H1 (cell line): Measurements from ENCODE around the gene BGLAP. TPM values are rescaled to one million over a fixed set of nuclear protein-coding genes. Genes with fewer than 3 reads are reported as not detected.

Source experiments
- CHD1 ChIP-seq: IDR thresholded peaks from 2 replicates; pipeline ENCODE4 v1.6.1; 2012; ENCODE audit warnings: low read depth, low read length, improper control_type of control experiment
- RNF2 ChIP-seq: fragments of 200-900, 300-1000 bp; sonication (generic); IDR thresholded peaks from 2 replicates; pipeline ENCODE4 v1.7.1; 2016; ENCODE audit warnings: borderline replicate concordance, low read depth, mild to moderate bottlenecking, antibody characterized with exemption, low read length; ENCODE audit not compliant: poor library complexity, severe bottlenecking; ENCODE audit errors: missing control alignments
- RXRA ChIP-seq: IDR thresholded peaks from 2 replicates; pipeline ENCODE4 v1.6.1; 2011; ENCODE audit warnings: low read depth, mild to moderate bottlenecking, low read length, moderate library complexity; ENCODE audit not compliant: insufficient read depth
- SP2 ChIP-seq: IDR thresholded peaks from 2 replicates; pipeline ENCODE4 v1.6.1; 2012; ENCODE audit warnings: mild to moderate bottlenecking, low read length, inconsistent platforms
- SUZ12 ChIP-seq: fragments of 200-600 bp; sonication (generic); IDR thresholded peaks from 2 replicates; pipeline ENCODE4 v1.6.1; 2012; ENCODE audit warnings: mild to moderate bottlenecking, inconsistent platforms, low read length, moderate library complexity, mixed read lengths
- TEAD4 ChIP-seq: IDR thresholded peaks from 2 replicates; pipeline ENCODE4 v1.6.1; 2012; ENCODE audit warnings: low read depth, low read length, inconsistent platforms, mixed read lengths
- polyA plus RNA-seq, 7 experiments: library from polyadenylated mRNA; depleted of rRNA in 3 of 7; stranded (reverse) in 5 of 7; unstranded in 2 of 7; fragments of >200 nt in 5 of 7; fragments of 200-250 nt in 2 of 7; gene quantifications; 1 replicate in 5 of 7; 2 replicates in 1 of 7; 4 replicates in 1 of 7; pipeline versions ENCODE4 v1.2.1 to v1.2.3, GENCODE V29; 2011 to 2013; ENCODE audit warnings: missing spikeins in 2 of 7, mixed read lengths in 2 of 7
- total RNA-seq: library from RNA; stranded (reverse); fragmentation: NEBNext Ultra II Directional; extraction: Animal tissue kit (Norgen Biotek cat#: 25700); gene quantifications from 2 replicates; pipeline ENCODE4 v1.2.1, GENCODE V29; 2021
- TF ChIP-seq, protein P1 (sequence below): fragments of 300-600 bp; sonication (generic); IDR thresholded peaks from 2 replicates; pipeline ENCODE4 v1.7.1; 2012; ENCODE audit warnings: low read length, moderate library complexity, mild to moderate bottlenecking, inconsistent platforms; ENCODE audit not compliant: insufficient replicate concordance
- TF ChIP-seq, protein P2 (sequence below): IDR thresholded peaks from 2 replicates; pipeline ENCODE4 v1.6.1; 2012; ENCODE audit warnings: low read length, inconsistent platforms

The BGLAP gene
- total and polyA plus RNA-seq, 2 of the 8 experiments (the other 6 are each of a cell fraction or from before 2014, with no cell fraction given): 1.2 to 1.5 TPM

DNA sequence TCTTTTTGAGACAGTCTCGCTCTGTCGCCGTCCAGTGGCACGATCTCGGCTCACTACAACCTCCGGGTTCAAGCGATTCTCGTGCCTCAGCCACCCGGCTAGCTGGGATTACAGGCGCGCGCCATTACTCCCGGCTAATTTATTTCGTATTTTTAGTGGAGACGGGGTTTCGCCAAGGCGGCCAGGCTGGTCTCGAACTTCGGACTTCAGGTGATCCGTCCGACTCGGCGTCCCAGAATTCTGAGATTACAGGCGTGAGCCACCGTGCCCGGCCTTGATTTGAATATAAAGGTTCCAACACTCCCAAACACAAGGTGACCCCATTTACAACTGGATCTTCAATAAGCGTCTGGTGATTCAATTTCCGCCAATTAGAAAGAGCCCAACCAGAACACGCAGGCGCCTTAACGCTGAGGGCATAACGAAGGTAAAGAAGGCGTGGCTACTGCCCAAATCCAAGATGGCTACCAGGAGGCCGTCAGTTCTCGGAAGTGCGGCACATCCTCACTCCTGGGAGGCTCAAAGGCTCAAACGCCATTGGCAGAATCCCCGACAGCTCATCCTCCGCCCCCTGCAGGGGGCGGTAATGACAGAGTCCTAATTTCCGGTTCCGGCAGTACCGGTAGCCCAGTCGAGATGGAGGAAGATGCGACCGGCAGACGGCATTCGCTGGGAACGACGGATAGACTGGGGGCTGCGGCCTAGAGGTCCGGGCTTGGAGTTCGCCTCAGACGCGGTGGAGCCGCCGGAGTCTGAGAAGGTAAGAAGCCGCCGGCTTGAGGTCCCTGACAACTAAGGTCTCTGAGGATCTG lies 48.3 kb upstream of the BGLAP start, which contains the start of gene SLC25A44 (continued):
- TF ChIP-seq, protein P1, sequence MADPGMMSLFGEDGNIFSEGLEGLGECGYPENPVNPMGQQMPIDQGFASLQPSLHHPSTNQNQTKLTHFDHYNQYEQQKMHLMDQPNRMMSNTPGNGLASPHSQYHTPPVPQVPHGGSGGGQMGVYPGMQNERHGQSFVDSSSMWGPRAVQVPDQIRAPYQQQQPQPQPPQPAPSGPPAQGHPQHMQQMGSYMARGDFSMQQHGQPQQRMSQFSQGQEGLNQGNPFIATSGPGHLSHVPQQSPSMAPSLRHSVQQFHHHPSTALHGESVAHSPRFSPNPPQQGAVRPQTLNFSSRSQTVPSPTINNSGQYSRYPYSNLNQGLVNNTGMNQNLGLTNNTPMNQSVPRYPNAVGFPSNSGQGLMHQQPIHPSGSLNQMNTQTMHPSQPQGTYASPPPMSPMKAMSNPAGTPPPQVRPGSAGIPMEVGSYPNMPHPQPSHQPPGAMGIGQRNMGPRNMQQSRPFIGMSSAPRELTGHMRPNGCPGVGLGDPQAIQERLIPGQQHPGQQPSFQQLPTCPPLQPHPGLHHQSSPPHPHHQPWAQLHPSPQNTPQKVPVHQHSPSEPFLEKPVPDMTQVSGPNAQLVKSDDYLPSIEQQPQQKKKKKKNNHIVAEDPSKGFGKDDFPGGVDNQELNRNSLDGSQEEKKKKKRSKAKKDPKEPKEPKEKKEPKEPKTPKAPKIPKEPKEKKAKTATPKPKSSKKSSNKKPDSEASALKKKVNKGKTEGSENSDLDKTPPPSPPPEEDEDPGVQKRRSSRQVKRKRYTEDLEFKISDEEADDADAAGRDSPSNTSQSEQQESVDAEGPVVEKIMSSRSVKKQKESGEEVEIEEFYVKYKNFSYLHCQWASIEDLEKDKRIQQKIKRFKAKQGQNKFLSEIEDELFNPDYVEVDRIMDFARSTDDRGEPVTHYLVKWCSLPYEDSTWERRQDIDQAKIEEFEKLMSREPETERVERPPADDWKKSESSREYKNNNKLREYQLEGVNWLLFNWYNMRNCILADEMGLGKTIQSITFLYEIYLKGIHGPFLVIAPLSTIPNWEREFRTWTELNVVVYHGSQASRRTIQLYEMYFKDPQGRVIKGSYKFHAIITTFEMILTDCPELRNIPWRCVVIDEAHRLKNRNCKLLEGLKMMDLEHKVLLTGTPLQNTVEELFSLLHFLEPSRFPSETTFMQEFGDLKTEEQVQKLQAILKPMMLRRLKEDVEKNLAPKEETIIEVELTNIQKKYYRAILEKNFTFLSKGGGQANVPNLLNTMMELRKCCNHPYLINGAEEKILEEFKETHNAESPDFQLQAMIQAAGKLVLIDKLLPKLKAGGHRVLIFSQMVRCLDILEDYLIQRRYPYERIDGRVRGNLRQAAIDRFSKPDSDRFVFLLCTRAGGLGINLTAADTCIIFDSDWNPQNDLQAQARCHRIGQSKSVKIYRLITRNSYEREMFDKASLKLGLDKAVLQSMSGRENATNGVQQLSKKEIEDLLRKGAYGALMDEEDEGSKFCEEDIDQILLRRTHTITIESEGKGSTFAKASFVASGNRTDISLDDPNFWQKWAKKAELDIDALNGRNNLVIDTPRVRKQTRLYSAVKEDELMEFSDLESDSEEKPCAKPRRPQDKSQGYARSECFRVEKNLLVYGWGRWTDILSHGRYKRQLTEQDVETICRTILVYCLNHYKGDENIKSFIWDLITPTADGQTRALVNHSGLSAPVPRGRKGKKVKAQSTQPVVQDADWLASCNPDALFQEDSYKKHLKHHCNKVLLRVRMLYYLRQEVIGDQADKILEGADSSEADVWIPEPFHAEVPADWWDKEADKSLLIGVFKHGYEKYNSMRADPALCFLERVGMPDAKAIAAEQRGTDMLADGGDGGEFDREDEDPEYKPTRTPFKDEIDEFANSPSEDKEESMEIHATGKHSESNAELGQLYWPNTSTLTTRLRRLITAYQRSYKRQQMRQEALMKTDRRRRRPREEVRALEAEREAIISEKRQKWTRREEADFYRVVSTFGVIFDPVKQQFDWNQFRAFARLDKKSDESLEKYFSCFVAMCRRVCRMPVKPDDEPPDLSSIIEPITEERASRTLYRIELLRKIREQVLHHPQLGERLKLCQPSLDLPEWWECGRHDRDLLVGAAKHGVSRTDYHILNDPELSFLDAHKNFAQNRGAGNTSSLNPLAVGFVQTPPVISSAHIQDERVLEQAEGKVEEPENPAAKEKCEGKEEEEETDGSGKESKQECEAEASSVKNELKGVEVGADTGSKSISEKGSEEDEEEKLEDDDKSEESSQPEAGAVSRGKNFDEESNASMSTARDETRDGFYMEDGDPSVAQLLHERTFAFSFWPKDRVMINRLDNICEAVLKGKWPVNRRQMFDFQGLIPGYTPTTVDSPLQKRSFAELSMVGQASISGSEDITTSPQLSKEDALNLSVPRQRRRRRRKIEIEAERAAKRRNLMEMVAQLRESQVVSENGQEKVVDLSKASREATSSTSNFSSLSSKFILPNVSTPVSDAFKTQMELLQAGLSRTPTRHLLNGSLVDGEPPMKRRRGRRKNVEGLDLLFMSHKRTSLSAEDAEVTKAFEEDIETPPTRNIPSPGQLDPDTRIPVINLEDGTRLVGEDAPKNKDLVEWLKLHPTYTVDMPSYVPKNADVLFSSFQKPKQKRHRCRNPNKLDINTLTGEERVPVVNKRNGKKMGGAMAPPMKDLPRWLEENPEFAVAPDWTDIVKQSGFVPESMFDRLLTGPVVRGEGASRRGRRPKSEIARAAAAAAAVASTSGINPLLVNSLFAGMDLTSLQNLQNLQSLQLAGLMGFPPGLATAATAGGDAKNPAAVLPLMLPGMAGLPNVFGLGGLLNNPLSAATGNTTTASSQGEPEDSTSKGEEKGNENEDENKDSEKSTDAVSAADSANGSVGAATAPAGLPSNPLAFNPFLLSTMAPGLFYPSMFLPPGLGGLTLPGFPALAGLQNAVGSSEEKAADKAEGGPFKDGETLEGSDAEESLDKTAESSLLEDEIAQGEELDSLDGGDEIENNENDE: no peak
- TF ChIP-seq TEAD4 (no peak), RXRA (no peak), CHD1 (no peak), SP2 (no peak), RNF2 (no peak), SUZ12 (no peak)
- TF ChIP-seq, protein P2, sequence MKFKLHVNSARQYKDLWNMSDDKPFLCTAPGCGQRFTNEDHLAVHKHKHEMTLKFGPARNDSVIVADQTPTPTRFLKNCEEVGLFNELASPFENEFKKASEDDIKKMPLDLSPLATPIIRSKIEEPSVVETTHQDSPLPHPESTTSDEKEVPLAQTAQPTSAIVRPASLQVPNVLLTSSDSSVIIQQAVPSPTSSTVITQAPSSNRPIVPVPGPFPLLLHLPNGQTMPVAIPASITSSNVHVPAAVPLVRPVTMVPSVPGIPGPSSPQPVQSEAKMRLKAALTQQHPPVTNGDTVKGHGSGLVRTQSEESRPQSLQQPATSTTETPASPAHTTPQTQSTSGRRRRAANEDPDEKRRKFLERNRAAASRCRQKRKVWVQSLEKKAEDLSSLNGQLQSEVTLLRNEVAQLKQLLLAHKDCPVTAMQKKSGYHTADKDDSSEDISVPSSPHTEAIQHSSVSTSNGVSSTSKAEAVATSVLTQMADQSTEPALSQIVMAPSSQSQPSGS: no peak
